IPS-NIHi11 (cell line): Measurements from ENCODE around the gene TMEM47.

Experiments
- DNase-seq: peaks from one replicate; pipeline ENCODE4 v3.0.0; 2012; ENCODE audit warnings: mixed read lengths, low spot score

TMEM47 gene

DNA sequence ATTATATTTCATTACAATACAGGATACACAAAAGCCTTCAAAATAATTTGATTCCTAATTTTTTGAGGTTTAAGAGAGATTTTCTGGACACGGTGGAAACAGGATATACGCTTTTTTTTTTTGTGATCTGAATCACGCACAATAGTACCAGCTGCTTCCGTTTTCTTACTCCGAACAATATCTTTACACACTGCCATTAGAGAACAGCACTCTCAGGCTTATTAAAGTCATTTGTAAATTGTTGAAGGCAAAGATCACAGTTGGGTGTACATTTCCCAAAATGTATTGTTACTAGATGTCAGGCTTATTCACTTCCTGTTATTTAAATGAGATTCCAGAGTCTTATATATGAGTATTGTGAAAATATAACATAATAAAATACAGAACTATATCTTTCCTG, 71.5 kb downstream of the TMEM47 start:
- no peak for DNase-seq

DNA sequence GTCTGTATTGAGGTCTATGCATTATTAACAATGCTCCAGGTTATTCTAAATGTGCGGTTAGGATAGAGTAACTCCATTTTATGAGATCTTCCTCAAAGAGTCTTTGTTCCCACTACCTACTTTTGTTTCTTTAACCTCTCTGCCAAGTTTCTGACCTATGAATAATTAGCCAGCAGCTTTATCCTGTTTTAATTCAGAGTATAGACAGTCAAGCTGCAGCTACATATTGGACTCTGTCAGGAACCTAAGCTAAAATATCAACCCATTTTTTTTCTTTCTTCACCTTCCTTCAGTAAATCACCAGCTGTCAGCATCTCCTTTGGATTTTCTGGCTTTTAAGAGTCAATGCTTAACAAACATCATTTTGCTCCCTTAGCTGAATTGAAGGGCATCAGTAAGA, 72.3 kb downstream of the TMEM47 start:
- no peak for DNase-seq

DNA sequence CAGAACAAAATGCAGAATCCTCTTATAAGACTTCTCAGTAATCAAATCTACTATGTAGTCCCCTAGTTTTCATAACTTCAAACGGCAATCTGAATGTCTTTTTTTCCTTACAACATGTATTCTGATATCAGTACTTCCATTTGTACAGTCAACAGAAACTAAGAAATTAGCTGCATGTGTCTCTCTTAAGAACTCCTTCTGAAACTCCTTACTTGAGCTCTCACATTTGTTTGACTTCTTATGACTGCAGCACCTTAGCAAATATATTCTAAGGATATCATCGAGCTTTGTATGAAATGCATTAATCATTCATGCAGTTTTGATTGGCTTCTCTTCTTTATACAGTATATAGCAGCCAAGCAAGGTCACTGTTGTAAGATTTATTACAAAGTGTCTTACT, 77.0 kb downstream of the TMEM47 start:
- DNase-seq = no peak

DNA sequence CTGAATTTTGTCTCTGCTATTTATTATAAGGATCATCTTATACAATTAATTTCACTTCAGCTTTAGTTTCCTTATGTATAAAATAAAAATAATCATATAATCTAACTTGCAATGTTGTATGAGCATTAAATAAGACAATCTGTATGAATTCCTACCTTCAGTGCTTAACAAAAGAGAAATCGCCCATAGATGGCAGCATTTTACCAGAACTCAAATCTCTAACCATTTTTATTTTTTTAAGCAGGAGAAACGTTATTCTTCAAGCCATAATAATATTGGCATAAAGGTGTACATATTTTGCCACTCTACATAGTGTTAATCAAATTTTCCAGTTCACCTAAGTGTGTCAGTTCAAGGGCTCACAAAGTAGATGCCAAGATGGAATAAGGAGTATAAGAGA, 78.8 kb downstream of the TMEM47 start:
- no peak for DNase-seq
